Measurements from ENCODE around the gene RAB13. TPM values are rescaled to one million over a fixed set of nuclear protein-coding genes. Genes with fewer than 3 reads are reported as not detected.
A peak's percentile ranks its signal among the peaks of the same experiment; 100 is the strongest.
"Not testable (repeated sequence)": the region's sequence is repeated elsewhere in the genome, so short reads cannot be mapped to it uniquely, and the experiment has no call there.

The RAB13 gene
- total RNA-seq: 104 and 112 TPM in 2 replicates

DNA sequence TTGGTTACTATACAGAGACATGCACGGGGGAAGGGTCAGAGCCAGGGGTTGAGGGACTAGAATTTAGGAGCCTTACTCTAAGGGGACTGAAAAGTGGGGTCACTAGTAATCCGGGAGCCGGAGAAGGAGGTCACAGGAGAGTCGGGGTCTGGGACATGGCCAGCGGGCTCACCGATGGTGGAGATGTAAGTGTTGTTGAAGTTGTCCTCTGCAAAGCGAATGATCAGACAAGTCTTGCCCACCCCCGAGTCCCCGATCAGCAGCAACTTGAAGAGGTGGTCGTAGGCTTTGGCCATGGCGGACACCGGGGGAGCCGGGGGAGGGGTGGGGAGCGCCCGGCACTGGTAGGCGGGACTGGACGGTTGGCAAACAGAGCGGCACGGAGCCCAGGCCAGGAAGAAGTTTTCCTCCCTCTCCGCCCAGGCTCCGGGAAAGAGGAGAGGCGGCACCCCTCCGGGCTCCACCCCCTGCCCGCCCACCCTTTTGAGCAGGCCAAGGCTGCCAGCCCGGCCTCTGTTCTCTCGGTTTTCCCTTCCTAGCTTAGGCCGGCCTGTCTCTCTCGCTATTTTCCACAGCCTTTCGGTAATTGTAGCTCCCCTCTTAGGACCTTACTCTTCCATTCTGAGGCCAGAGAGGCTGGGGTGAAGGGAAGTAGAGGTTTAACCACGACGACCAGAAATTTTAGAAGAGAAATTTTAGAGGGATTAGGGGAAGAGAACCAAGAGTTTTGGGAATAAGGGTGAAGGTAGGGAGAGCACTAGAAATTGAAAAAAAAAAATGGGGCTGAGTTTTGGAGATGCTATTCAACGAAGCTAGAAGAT is at the start of gene RAB13:
TSS of gene RAB13 (minus strand) at position 399 of the 821 bp plus-strand sequence. CDS start at position 296, 103 bp downstream.
- DNase-seq: peak; percentile 87

- DNase-seq: not testable (repeated sequence)
Observed at GRCh38 chr1:154033697-154034096, 47.6 kb upstream of the RAB13 start.

DNA sequence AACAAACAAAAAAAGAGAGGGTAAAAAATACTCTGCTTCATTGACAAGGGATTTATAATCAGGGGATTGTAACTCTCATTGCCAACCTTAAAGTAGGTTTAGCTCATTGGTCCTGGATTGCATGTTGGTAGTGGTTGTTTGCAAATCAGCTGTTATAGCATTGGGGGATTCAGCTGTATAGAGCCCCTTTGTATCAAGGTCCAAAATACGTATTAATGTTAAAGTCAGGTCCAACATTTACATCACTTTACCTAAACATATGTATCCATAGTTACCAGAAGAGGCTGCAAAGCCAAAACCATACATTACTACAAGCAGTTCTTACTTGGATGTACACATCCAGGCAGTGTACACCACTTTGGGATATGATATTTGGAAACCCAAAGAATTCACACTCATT is 33.8 kb upstream of the RAB13 start:
- DNase-seq: no peak

DNA sequence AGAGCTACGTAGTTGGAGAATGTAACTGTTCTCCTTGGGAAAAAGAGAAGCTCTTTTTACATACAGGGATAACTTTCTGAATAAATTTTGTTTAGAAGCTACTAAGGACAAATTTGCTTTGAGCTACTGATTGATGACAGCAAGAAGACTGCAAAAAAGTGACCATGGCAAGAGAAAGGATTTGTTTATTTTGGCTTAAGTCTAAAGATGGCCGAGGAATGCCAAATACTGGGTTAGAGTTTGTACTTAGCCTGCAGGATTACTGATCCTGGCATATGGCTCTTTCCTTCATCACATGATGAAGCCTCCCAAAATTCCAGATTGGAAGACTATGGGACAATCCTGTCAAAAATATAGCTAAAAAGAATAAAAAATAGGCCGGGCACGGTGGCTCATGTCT is 33.1 kb upstream of the RAB13 start:
- DNase-seq: no peak

GRCh38 chr1:154014154-154014907 is 28.2 kb upstream of the RAB13 start:
- DNase-seq: no peak

DNA sequence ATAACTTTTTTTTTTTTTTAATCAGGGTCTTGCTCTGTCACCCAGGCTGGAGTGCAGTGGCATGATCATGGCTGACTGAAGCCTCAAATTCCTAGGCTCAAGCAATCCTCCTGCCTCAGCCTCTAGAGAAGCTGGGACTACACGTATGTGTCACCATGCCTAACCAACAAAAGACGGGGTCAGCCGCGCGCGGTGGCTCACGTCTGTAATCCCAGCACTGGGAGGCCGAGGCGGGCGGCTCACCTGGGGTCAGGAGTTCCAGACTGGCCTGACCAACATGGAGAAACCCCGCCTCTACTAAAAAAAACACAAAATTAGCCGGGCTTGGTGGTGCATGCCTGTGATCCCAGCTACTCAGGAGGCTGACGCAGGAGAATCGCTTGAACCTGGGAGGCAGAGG is 26.4 kb upstream of the RAB13 start:
- DNase-seq: not testable (repeated sequence)

DNA sequence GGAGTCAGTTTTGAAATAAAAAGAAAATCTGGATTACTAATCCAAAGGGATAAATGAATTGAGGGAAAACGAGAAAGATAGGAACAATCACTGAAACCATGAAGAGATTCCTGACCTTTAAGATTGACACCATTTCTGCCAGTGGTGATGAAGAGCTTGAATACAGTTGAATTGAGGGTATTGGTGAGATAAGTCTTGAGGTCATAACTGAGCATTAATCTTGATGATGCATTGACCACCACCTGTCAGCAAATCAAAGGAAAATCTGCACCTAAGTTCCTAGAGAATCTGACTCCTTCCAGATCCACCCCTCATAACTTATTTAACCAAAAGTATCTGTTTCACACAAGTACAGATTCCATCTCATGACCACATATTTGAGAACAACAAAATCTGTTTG is 26.0 kb upstream of the RAB13 start:
- DNase-seq: no peak

DNA sequence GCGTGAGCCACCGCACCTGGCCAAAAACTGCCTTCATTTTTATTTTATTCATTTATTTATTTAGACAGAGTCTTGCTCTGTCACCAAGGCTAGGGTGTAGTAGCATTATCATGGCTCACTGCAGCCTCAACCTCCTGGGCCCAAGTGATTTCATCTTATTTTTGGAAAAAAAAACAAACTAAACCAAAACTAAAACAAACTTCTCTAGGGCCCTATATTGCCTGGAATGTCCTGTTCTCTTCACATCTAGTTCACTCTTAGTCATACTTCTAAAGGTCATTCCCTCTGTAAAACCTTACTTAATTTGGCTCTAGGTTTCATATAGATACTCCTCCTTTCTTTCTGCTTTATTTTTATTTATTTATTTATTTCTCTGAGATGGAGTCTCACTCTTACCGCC is 20.0 kb upstream of the RAB13 start:
- no peak for DNase-seq

DNA sequence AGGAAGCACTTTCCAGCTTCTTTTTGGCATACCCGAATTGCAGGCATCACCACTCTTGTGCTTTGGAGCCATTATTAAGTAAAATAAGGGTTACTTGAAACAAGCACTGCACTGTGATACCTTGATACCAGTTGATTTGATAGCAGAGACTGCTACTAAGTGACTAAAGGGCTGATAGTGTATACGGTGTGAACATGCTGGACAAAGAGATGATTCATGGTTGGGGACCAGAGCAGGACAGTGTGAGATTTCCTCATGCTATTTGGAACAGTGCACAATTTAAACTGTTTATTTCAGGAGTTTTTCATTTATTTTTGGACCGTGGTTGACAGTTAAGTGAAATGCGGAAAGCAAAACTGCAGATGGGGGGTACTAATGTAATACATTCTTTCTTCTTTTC is 14.3 kb upstream of the RAB13 start:
- no peak for DNase-seq

- not testable (repeated sequence) for DNase-seq
Observed at GRCh38 chr1:153996882-153997281, 10.7 kb upstream of the RAB13 start.

GRCh38 chr1:153995640-153996039 is 9.5 kb upstream of the RAB13 start:
- DNase-seq: no peak

DNA sequence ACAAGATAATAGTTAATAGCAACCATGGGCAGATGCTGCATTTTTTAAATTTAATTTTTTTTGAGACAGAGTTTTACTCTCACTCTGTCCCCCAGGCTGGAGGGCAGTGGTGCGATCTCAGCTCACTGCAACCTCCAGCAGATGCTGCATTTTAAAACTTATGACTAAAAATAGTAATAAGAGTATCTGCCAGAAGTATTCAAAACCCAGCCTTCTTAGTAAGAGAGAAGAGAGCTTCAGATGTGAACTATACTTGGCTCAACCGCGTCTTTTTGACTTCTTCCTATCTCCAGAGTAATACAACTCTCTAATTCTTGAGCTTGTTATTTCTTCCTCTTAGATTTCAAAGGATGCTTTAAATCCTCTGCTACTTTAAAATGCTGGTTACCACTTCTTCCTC is 9.1 kb upstream of the RAB13 start:
- DNase-seq: no peak

GRCh38 chr1:153991806-153992205 is 5.7 kb upstream of the RAB13 start:
- DNase-seq: no peak

GRCh38 chr1:153991151-153991630 is 5.1 kb upstream of the RAB13 start:
- peak; percentile 14 for DNase-seq

GRCh38 chr1:153990468-153991150 is 4.5 kb upstream of the RAB13 start, which contains the start of gene RPS27:
Gene RPS27, plus strand, starts transcription at chr1:153990762. Its CDS starts 35 bp downstream, at chr1:153990797.
- DNase-seq: peak; percentile 98

DNA sequence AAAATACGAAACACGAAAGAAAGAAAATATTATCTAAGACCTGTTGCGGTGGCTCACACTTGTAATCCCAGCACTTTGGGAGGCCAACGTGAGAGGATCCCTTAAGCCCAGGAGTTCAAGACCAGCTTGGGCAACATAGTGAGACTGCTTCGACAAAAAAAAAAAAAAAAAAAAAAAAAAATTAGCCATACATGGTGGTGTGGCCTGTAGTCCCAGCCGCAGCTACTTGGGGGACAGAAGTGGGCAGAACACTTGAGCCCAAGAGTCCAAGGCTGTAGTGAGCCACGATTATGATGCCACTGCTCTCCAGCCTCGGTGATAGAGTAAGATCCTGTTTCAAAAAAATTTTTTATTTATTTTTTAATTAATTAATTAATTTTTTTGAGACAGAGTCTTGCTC is 1.5 kb upstream of the RAB13 start:
- DNase-seq: no peak

DNA sequence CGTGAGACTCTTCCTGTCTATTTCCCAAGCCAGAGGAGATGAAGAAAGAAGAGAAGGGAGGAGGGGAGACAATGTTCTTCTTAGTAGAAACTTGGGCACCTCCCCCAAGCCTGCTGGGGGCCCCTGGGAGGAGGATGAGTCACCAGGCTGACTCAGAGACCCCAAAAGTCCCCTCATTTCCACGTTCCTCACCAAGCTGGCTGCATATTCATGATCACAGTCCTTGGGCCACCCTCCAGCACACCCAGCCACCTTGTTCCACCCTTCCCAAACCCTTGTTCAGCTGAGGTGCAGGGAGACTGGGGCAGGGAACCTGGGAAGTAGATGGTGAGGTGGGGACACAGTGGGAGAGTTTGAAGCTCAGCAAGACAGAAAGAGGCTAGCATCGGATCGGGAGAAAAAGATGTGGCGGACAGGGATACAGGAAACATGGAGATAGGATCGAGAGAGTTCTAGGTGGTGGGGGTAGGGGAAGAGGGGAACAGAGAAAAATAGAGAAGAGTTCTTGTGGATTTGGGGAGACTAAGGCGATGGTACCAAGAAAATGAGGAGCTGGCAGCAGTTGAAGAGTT is 712 bp downstream of the RAB13 start:
- DNase-seq: peak; percentile 54

GRCh38 chr1:153984123-153984894 is 1.8 kb downstream of the RAB13 start:
- no peak for DNase-seq

DNA sequence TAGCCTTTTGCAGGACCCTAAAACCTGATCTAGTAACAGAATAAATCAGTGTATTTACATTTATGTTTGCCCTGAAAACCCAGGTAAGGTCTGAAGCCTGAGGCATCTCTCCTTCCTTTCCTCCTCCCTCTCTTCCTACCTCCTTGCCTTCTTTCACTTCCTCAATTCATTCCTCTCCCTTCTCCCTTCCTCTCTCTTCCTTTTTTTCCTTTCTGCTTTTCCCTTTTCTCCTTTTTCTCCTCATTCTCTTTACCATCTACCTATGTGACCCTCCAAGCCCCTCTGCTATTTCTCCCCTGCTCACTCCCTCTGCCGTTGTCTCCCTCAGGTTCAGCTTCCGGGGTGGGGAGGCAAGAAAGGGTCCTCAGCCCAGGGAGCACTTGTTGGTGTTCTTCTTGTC is 4.4 kb downstream of the RAB13 start:
- not testable (repeated sequence) for DNase-seq

GRCh38 chr1:153979091-153979490 is 7.0 kb downstream of the RAB13 start:
- DNase-seq: not testable (repeated sequence)

DNA sequence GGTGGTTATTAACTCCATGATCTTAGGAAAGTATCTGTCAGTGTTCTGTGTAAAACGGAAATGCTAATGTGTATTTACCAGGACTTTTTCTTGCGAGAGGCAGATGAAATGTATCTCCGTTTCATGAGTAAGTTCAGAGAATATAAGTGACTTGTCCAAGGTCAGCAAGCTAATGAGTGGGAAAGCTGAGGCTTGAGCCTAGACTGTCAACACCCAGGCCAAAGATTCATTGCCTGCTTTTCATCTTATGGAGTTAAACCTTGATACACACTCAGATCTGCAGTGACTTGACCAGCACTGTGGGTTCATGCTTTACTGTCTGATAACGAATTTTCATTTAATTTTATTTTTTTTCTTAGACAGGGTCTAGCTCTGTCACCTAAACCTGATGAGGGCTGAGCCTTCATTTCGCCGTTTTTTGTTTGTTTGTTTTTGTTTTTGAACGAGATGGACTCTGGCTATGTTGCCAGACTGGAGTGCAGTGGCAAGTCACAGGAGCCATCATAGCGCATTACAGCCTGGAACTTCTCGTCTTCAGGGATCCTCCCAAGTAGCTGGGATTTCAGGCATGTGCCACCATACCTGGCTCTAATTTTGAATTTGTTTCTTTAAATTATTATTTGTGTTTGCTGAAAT is 7.7 kb downstream of the RAB13 start:
- DNase-seq: no peak
